ENCODE measurements around the gene GRM7.

GRCh38 chr3:7781395-7781794 is 920.5 kb downstream of the GRM7 start:
- no peak for TF ChIP-seq CTCF (conservative IDR thresholded peaks at IDR 0.05; ENCODE audit: low read length)
- TF ChIP-seq EZH2phosphoT487 (IDR thresholded peaks at IDR 0.05; ENCODE audit: borderline replicate concordance, low read depth, low read length): no peak
